HG02610 (cell line): ENCODE measurements around the gene JAM2.
"Not testable (repeated sequence)": the region's sequence is repeated elsewhere in the genome, so short reads cannot be mapped to it uniquely, and the experiment has no call there.

Source experiments
- ATAC-seq: cut with Tn5 transposase; IDR thresholded peaks from one replicate; pipeline ENCODE4 v1.9.1; 2021; ENCODE audit warnings: mild to moderate bottlenecking, moderate library complexity; ENCODE audit not compliant: unreplicated experiment

Gene JAM2

DNA sequence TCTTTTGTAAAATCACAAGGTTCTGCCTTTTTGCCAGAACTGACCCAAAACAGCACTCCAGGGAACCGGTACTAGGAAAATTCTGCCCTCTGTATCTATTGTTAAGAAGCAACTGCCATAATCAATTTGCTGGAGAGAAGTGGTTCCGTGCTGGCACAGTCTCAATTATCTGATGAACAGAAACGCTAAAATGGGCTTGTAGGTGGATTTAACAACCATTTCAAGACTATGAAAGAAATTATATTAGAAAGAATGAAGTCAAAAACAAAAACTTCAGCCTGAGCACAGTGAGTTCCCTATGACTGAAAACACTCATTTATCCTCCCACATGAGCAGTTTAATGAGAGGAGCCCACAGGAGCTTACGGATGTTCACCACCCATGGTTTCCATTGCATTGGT is 4.4 kb downstream of the JAM2 start:
- no peak for ATAC-seq

DNA sequence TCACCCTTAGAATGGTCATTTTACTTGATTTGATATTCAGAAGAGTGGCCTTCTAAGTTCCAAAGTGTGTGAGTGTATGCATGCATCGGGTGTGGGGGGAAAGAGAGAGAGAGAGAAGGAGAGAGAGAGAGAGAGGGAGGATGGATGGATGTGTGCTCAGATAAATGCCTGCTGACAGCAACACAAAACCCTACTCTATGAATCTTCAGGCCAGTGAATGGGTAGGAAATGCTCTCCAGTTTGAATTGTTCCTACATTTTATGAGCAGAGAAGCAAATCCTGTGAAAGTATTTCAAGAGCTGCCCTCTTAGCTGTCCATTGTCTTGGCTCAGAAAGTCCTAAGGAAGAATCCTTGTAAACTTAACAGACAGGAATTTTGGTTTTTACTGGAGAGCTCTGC is 7.4 kb downstream of the JAM2 start:
- no peak for ATAC-seq

DNA sequence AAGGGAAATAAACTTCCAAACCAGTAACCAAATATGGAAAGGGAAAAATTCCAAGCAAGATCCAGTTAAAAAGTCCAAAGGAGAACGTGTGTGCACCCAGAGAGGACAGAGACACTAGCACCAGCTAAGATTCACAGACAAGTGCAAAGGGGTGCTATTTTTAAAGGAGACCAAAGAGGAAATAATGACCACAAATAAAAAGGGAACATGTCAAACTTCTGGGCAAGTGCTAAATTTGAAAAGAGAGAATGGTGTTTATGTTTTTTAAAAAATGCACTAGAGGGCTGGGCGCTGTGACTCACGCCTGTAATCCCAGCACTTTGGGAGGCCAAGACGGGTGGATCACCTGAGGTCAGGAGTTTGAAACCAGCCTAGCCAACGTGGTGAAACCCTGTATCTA is 8.6 kb downstream of the JAM2 start:
- ATAC-seq = no peak

DNA sequence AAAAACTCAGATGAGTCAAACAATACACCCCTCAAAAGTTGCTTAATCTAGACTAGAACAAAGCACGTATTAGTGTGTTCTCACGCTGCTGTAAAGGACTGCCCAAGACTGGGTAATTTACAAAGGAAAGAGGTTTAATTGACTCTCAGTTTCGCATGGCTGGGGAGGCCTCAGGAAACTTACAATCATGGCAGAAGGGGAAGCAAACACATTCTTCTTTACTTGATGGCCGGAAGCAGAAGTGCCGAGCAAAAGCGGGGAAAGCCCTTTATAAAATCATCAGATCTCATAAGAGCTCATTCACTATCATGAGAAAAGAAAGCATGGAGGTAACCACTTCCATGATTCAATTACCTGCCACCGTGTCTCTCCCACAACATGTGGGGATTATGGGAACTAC is 10.1 kb downstream of the JAM2 start:
- no peak for ATAC-seq

DNA sequence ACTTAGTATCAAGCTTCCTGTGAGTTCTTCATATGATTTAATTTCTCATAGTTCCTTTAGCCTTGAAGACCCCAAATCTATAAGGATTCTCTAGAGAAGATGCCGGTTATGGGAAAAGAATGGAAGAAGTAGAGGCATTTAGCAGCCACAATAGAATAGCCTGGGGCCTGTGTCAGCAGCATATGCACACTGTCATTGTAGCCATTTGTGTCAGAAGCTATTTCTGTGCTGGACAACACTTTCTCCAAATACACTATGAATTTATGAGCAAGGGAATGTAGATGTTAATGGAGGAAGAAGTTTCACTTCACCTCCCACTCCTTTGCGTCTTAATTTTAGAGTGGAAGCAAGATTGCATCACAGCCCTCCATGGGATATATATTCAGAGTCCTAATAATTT is 17.4 kb downstream of the JAM2 start:
- ATAC-seq = no peak

DNA sequence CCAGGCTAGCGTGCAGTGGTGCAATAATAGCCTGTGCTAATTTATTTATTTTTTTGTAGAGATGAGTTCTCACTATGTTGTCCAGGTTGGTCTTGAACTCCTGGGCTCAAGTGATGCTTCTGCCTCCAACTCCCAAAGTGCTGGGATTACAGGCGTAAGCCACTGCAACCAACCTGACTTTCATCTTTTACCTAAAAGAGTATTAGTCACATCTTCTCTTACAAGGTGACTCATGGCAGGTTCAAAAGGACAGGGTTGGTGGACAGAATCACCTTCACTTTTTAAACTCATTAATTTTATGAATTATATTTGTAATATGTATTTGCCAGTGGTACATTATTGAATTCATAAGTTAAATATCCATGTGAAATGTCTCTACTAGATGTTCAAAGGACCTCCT is 18.1 kb downstream of the JAM2 start:
- no peak for ATAC-seq

DNA sequence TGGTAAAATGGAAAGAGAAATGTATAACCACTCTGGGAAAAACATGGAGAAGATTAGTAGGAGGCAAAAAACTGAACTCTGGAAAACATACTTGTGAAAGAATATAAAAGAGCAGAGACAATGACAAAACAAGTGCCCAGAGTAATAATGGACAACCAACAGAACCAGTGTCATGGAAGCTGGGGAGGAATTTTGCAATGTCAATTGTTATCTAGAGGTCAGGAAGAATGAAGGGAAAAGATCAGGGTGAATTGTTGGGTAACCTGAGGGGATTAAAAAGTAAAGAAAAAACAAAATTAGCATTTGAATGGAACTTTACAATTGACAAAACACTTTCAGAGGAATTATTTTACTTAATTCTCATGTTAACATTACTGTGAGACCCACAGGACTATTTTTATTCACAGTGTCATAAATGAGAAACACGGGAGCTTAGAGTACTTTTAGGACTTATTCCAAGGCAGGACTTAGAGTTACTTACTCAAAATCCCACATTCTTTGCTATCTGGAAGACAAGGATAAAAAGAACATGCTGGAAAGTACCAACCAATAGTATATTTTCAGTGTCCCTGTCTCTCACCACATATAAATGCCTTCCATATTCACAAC is 19.5 kb downstream of the JAM2 start:
- ATAC-seq = no peak

DNA sequence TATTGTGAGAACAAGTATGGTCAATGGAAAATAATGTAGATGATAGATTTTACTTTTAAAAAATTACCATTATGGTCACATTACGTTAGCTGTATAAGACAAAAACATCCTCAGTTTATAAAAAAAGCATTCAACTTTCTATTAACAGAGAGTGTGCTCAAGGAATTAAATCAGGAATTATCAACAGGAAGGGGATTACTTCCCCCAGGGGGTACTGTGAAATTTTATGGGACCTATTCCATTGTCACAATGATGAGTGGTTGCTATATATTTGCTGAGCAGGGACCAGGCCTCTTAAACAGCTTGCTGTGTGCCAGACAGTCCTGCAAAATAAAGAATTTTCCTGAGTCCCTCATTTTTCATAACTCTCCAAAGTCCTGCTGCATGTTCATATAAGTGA is 21.2 kb downstream of the JAM2 start:
- ATAC-seq = no peak

DNA sequence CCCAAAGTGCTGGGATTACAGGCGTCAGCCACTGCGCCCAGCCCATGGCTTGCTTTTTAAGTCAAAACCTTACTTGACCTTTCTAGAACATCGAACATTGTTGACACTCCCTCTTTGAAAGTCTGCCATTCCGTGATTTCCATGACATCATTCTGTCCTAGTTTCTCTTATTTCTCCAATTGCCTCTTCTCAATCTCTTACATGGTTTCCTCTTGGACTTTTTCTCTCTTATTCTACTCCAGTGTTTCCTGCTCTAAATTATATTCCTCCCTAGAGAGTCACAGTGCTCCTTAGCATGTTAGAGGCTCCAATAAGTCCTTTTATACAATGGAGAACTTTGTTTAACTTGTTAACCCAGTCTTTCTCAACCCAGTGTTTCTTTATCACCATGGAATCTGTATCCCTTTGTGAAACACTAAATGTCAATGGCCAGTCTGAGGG is 25.5 kb downstream of the JAM2 start:
- ATAC-seq = no peak

DNA sequence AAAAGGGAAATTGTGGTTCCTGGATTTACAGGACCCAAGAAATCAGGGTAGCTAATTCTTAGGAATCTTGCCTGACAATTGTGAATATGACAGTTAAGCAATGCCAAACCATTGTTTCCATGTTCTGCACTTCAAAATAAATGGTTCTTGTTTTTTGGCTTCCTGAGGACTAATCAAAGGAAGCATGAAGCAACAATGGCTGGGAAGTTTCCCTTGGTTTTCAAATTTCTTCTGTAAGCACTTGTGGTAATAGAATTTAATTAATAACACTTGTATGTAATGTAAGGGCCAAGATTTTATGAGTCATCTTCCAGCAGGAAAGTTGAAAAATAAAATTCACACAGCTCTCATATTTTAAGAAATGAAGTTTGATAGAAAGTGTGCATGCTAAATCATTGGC is 31.7 kb downstream of the JAM2 start:
- ATAC-seq = no peak

DNA sequence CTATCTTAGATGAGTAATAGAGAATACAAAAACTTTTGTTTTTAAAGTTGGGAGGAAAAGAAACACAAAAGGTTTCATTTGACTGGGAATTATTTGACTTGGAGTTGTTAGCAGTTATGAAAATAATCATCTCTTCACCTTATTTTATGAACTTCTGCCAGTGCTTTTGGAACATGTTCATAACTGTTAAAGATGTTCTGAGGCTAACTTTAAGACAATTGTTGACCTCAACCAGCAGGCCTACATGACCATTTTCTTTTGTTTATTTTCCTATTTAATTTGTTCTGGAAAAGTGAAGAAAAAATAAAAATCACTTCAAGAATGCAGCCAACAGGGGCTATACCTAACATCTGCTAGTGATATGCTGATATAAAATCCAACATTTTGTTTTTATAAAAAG is 37.4 kb downstream of the JAM2 start:
- no peak for ATAC-seq

DNA sequence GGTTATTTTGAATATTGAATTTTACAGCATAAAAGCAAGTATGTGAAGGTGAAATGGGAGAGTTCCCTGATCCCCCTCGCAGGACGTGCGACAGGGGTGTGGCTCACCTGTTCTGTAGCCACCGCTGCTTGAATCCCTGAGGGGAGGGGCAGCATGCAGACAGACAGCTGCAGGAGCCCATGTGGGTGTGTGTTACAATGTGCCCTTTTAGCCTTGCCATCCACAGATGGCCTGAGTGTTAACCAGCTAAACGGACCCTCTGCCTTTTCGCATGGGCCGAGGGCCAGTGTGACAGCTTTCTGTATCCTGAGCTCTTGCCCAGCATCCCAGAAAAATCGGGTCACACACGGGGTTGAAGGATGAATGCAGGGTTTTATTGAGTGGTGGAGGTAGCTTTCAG is 43.3 kb downstream of the JAM2 start:
- no peak for ATAC-seq

DNA sequence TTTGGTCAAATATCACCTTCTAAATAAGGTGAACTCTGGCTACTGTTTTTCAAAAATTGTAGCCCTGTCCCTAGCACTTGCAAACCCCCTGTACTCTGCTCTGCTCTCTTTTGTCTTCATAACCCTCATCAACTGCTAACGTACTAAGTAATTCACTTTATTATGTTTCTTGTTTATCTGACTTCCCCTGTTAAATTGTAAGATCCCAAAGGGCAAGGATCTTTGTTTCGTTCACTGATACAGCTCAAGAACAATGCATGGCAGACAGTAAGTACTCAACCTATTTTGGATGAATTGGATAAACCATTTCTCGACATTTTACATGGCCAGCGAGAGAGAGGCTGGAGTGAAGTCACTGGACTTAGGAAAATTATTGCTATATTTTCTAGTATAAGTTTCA is 48.7 kb downstream of the JAM2 start:
- no peak for ATAC-seq

DNA sequence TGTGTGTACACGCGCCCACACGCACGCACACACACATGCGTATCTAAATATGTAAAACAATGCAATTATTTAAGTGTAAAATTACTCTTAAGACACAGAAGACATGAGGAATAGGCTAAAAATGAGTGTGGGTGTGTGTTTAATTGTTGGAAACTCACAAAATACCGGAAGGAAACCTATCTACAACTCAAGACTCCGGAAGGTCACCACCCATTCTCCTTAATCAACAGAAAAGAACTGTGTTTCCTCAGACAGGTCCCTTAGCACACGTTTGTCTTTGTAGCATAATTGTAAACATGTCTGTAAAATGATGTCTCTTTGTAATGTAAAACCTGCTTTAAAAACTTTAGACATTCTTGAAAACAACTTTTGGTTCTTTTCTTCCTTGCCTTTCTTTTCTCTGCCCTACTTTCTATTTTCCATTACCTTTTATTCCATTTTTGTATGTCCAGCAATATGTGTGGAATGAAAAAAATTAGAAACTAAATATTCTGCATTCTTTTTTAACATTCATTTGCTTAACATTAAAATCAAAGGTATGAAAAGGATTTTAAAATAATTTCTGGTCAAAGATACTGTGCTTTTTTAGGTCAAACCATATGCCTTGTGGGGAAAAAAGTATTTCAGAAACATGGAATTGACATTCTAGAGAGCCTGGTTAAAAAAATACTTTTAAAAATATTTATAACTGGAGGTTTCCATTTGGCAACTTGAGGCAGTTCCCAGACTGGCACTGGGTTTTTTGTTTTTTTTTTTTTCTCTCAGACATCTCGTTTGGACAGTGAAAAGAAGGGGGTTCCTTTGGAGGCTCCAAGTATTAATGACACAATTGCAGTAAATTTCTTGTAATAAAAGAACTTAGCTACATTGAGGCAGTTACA is 49.5 kb downstream of the JAM2 start:
- no peak for ATAC-seq

DNA sequence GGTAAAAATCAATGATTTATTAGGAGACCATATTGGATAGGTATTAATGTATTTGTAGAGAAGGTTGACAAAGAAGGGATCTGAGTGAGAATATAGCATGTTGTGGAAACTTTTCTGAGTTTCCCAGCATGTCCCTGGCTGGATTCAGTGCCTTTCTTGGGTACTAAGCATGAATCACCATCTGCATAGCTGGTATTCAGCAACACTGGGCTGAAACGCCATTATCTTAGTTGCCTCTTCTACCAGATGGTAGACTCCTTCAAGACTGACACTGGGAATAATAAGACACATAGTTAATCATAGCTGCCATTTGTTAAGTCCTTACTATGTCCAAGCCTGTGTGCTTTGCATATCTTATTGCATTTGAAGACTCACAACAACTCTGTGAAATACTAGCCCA is 50.2 kb downstream of the JAM2 start:
- ATAC-seq = no peak

DNA sequence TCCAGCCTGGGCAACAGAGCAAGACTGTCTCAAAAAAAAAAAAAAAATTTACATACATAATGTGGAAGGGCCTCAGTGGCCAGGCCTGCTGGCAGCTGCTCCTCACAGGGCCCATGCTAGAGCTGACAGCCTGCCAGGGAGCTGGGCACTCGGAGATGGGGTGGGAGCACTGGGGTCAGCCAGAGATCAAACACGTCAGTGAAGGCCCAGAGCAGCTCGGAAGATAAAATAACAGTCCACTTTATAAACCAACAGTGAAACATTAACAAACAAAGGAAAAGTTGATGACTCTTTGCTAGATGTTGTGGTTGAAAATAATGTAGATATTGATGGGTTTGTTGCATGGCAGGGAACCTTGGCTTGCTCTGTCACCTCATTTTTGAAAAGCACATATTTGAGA is 52.9 kb downstream of the JAM2 start:
- ATAC-seq = no peak

DNA sequence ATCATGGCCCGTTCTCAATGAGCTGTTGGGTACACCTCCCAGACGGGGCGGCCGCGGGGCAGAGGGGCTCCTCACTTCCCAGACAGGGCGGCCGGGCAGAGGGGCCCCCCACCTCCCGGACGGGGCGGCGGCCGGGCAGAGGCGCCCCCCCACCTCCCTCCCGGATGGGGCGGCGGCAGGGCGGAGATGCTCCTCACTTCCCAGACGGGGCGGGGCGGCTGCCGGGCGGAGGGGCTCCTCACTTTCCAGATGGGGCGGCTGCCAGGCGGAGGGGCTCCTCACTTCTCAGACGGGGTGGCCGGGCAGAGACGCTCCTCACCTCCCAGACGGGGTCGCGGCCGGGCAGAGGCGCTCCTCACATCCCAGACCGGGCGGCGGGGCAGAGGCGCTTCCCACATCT is 56.4 kb downstream of the JAM2 start:
- not testable (repeated sequence) for ATAC-seq

DNA sequence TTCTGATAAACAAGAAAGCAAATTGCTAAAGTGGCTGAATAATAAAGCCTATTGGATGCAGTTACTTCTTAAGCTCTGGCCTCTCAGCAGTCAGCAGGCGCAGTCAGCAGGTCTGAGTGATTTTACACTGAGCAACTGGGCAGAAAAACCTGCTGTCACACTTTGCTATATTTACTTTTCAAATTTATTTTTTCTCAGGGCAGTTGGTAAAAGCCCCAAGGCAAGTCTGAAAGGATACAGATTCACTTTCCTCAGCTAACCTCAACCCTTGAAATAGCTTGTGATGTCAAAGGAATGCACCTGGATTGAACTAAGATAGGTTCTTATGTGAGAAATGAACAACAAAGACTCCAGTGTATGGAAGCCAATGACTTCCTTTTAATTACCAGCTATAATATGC is 61.7 kb downstream of the JAM2 start:
- no peak for ATAC-seq

DNA sequence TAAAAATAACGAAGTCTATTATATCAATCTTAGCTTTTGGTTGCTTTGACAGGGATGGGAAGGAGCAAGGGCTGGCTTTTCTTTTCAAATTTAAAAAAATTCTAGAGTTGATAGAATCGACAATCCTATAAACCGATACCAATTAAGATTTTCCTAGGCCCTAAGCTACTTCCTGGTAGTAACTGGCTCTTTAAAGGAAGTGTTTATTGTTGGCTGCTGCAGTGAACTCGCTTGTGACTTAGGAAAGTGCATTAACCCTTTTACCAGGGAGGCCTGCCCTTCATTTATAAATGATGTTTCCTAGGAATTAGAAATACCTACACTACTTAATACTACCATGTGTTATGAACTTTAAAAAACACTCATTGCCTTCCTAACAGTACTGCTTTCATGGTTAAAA is 62.5 kb downstream of the JAM2 start:
- no peak for ATAC-seq

DNA sequence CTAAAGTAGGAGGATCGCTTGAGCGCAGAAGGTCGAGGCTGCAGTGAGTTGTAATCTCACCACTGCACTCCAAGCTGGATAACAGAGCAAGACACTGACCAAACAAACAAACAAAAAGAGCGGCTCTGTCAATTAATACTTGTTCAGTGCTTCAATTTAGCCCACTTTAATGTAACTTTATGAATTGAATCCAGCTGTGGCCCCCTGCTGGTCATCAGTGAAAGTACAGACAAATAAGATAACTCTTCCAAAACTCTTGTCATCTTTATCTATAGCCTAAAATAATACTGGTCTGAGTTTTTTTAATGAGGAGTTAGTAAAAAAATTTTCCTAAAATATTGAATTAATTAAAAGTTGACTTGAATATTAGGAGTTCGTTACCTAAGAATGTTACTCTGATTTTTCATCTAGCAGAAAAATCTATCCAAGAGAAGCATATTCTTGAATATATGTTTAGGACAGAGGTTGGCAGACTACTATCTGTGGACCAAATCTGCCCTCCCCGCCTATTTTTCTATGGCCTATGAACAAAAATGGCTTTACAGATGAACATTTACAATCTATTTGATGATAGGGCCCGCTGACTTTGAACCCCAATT is 69.5 kb downstream of the JAM2 start:
- ATAC-seq = no peak

DNA sequence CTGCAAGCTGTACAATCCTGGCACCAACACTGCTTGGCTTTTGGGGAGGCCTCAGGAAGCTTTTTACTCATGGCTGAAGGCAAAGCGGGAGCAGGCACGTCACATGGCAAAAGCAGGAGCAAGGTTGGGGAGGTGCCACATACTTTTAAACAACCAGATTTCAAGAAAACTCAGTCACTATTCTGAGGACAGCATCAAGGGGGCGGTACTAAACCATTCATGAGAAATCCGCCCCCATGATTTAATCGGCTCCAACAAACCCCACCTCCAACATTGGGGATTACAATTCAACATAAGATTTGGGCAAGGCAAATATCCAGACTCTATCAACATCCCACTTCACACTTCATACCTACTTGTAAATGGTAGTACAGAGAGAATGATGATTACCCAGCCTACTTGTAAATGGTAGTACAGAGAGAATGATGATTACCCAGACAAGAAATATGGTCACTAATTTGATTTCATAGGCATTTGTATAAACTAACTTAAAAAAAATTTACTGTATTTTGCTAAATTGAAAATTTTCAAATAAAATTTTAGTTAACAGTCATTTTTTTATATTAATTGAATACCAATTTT is 70.7 kb downstream of the JAM2 start:
- ATAC-seq = no peak

DNA sequence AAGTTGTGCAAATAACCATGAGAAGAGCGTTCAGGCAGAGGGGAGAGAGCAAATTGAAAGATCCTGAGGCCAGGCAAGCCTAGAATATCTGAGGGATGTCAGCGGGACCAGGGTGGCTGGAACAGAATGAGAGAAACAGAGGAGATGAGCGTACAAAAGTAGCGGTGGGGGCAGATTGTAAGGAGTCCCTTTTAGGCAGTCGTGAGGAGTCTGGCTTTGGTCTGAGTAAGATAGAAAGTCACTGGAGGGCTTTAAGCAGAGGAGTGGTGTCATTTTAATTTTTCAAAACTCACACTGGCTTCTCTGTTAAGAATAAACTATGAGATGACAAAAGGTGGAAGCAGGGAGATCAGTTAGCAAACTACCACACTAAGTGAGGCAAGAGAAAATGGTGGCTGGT is 71.5 kb downstream of the JAM2 start:
- ATAC-seq = no peak
